Measurements from ENCODE around the gene ELL2. TPM values are rescaled to one million over a fixed set of nuclear protein-coding genes. Genes with fewer than 3 reads are reported as not detected.

Gene ELL2
- total RNA-seq, 1 experiment from 2014 or later: 24.4 TPM

DNA sequence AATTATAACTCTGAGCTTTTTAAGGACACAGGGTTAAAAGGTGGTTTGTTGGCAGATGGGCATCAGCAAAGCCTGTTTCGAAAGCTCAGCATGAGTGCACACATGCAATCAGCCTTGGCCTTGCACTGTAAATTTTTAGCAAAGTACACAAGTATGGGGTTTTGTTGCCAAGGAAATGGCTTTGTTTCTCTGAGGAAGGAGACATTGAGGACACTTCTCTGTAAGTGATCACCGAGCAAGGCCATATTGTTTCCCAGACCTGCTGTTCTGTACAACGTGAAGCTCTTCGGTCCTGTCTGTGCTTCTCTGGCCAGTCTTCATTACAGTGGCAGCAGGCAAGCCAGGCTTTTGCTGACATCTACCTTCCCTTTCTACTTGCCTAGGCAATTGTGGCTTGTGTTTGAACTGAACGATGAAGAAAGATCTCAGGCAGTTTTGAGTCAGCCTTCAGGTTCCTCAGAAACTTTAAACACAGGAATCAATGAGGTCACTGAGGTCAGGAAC lies 111.2 kb downstream of the ELL2 start:
- peaks cover 12% of the 10 kb centered on the region for H3K9me3 Mint-ChIP-seq

GRCh38 chr5:95848701-95849100 lies 113.0 kb downstream of the ELL2 start:
- CTCF ChIA-PET: interaction anchor here (5.1 kb wide), 1 partner anchor 67 kb away, joined by 51 read pairs; no protein-coding TSS in a partner anchor

More for the DNA sequence above, 111.2 kb downstream of the ELL2 start:
- no peak overlapping the region for H3K4me3 Mint-ChIP-seq
- H3K4me1 Mint-ChIP-seq: peaks cover 2% of the 10 kb centered on the region; the same call in 1 of the 2 replicates
- H3K36me3 Mint-ChIP-seq: peaks cover 3% of the 10 kb centered on the region; the same call in 1 of the 2 replicates
- CTCF ChIA-PET: interaction anchor here (5.1 kb wide), 1 partner anchor 69 kb away, joined by 51 read pairs; no protein-coding TSS in a partner anchor
- TF ChIP-seq SMAD4 (CRISPR knock-in tag; IDR thresholded peaks at IDR 0.05): no peak
- 0 out of 2 replicates have a peak, but pooled peaks have one; percentile 21 for TF ChIP-seq GABPB1 (CRISPR knock-in tag; IDR thresholded peaks at IDR 0.05)
- TF ChIP-seq HMGA2 (CRISPR knock-in tag; IDR thresholded peaks at IDR 0.05): no peak
- TF ChIP-seq, protein P1, sequence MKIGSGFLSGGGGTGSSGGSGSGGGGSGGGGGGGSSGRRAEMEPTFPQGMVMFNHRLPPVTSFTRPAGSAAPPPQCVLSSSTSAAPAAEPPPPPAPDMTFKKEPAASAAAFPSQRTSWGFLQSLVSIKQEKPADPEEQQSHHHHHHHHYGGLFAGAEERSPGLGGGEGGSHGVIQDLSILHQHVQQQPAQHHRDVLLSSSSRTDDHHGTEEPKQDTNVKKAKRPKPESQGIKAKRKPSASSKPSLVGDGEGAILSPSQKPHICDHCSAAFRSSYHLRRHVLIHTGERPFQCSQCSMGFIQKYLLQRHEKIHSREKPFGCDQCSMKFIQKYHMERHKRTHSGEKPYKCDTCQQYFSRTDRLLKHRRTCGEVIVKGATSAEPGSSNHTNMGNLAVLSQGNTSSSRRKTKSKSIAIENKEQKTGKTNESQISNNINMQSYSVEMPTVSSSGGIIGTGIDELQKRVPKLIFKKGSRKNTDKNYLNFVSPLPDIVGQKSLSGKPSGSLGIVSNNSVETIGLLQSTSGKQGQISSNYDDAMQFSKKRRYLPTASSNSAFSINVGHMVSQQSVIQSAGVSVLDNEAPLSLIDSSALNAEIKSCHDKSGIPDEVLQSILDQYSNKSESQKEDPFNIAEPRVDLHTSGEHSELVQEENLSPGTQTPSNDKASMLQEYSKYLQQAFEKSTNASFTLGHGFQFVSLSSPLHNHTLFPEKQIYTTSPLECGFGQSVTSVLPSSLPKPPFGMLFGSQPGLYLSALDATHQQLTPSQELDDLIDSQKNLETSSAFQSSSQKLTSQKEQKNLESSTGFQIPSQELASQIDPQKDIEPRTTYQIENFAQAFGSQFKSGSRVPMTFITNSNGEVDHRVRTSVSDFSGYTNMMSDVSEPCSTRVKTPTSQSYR (CRISPR knock-in tag; IDR thresholded peaks at IDR 0.05): no peak
- POLR2A ChIA-PET: no interaction called here
- H3K27me3 Mint-ChIP-seq (ENCODE audit: low read depth): no peaks in the 10 kb centered on the region
- no peak for DNase-seq (ENCODE audit: low spot score)
- ATAC-seq: no peak
- H3K27ac Mint-ChIP-seq: no peak overlapping the region

More at GRCh38 chr5:95848701-95849100, 113.0 kb downstream of the ELL2 start:
- no peak overlapping the region for H3K27ac Mint-ChIP-seq
- ATAC-seq (no peak), DNase-seq (ENCODE audit: low spot score) (no peak)
- H3K27me3 Mint-ChIP-seq (ENCODE audit: low read depth): no peaks in the 10 kb centered on the region
- POLR2A ChIA-PET: no interaction called here
- no peak for TF ChIP-seq ZSCAN18 (CRISPR knock-in tag; IDR thresholded peaks at IDR 0.05)
- TF ChIP-seq, protein P2, sequence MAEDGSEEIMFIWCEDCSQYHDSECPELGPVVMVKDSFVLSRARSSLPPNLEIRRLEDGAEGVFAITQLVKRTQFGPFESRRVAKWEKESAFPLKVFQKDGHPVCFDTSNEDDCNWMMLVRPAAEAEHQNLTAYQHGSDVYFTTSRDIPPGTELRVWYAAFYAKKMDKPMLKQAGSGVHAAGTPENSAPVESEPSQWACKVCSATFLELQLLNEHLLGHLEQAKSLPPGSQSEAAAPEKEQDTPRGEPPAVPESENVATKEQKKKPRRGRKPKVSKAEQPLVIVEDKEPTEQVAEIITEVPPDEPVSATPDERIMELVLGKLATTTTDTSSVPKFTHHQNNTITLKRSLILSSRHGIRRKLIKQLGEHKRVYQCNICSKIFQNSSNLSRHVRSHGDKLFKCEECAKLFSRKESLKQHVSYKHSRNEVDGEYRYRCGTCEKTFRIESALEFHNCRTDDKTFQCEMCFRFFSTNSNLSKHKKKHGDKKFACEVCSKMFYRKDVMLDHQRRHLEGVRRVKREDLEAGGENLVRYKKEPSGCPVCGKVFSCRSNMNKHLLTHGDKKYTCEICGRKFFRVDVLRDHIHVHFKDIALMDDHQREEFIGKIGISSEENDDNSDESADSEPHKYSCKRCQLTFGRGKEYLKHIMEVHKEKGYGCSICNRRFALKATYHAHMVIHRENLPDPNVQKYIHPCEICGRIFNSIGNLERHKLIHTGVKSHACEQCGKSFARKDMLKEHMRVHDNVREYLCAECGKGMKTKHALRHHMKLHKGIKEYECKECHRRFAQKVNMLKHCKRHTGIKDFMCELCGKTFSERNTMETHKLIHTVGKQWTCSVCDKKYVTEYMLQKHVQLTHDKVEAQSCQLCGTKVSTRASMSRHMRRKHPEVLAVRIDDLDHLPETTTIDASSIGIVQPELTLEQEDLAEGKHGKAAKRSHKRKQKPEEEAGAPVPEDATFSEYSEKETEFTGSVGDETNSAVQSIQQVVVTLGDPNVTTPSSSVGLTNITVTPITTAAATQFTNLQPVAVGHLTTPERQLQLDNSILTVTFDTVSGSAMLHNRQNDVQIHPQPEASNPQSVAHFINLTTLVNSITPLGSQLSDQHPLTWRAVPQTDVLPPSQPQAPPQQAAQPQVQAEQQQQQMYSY (CRISPR knock-in tag; IDR thresholded peaks at IDR 0.05): no peak
- TF ChIP-seq ZNF232 (CRISPR knock-in tag; IDR thresholded peaks at IDR 0.05): no peak
- no peak for TF ChIP-seq NFATC4 (CRISPR knock-in tag; IDR thresholded peaks at IDR 0.05)
- TF ChIP-seq, protein P3, sequence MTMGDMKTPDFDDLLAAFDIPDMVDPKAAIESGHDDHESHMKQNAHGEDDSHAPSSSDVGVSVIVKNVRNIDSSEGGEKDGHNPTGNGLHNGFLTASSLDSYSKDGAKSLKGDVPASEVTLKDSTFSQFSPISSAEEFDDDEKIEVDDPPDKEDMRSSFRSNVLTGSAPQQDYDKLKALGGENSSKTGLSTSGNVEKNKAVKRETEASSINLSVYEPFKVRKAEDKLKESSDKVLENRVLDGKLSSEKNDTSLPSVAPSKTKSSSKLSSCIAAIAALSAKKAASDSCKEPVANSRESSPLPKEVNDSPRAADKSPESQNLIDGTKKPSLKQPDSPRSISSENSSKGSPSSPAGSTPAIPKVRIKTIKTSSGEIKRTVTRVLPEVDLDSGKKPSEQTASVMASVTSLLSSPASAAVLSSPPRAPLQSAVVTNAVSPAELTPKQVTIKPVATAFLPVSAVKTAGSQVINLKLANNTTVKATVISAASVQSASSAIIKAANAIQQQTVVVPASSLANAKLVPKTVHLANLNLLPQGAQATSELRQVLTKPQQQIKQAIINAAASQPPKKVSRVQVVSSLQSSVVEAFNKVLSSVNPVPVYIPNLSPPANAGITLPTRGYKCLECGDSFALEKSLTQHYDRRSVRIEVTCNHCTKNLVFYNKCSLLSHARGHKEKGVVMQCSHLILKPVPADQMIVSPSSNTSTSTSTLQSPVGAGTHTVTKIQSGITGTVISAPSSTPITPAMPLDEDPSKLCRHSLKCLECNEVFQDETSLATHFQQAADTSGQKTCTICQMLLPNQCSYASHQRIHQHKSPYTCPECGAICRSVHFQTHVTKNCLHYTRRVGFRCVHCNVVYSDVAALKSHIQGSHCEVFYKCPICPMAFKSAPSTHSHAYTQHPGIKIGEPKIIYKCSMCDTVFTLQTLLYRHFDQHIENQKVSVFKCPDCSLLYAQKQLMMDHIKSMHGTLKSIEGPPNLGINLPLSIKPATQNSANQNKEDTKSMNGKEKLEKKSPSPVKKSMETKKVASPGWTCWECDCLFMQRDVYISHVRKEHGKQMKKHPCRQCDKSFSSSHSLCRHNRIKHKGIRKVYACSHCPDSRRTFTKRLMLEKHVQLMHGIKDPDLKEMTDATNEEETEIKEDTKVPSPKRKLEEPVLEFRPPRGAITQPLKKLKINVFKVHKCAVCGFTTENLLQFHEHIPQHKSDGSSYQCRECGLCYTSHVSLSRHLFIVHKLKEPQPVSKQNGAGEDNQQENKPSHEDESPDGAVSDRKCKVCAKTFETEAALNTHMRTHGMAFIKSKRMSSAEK (CRISPR knock-in tag; IDR thresholded peaks at IDR 0.05; ENCODE audit: borderline replicate concordance): no peak
- TF ChIP-seq FOXJ3 (CRISPR knock-in tag; IDR thresholded peaks at IDR 0.05; ENCODE audit: borderline replicate concordance): no peak
- no peak for TF ChIP-seq SOX15 (CRISPR knock-in tag; IDR thresholded peaks at IDR 0.05)
- no peak for TF ChIP-seq AFF4 (CRISPR knock-in tag; IDR thresholded peaks at IDR 0.05; ENCODE audit: borderline replicate concordance)
- TF ChIP-seq ATF1 (CRISPR knock-in tag; IDR thresholded peaks at IDR 0.05): no peak
- H3K4me3 Mint-ChIP-seq: no peak overlapping the region
- peaks cover 8% of the 10 kb centered on the region for H3K9me3 Mint-ChIP-seq
- peaks cover 3% of the 10 kb centered on the region; the same call in 1 of the 2 replicates for H3K36me3 Mint-ChIP-seq
- peaks cover 2% of the 10 kb centered on the region; the same call in 1 of the 2 replicates for H3K4me1 Mint-ChIP-seq
